T-helper 9 cell (primary cell): ENCODE results near the gene LRRC23.
A peak's percentile ranks its signal among the peaks of the same experiment; 100 is the strongest.
"Not testable (repeated sequence)": the region's sequence is repeated elsewhere in the genome, so short reads cannot be mapped to it uniquely, and the experiment has no call there.

ENCODE experiments used
- DNase-seq: peaks from one replicate; pipeline ENCODE4 v3.0.0-alpha.2; 2020

The LRRC23 gene

GRCh38 chr12:6872073-6873048 is 32.3 kb upstream of the LRRC23 start:
- peak; percentile 85 for DNase-seq

DNA sequence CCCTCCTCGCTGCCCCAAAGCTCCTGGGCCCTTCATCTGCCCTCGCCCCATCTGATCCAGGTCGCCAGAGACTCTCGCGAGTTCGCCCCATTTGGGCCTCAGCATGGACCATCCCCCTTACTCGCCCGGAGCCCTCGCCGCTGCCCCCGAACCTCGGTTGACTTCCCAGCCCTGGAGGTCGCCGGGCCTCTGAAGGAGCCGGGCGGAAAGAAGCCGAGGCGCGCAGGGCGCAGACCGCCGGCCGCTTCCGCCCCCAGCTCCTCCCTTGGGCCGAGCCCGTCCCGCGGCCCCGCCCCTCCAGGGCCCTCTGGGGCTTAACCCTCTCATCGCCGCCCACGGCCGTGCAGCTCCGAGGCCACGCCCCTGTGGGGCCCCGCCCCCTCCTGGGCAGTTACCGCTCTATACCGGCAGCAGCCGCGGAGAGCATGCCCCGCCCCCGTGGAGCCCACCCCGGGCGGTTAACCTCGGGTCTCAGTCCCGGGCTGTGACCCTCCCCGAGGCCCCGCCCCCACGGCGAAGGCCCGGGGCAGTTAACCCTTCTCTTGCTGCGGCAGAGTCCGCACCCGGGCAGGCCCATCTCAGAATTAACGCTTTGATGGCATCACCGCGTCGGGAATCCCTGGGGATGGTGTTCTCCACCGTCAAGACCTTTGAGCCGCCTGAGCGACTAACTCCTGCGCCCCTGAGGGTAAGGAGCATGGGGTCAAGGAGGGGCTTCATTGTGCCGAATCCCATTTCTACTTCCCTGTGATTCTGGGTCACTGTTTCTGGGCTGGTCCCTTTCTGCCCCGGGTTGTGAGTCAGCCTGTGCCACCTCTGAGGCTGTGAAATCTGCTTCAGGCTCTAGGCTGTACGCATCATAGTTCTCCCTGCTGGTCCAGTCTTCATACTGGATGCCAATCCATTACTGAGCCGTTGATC is 31.3 kb upstream of the LRRC23 start, which contains the start of gene SPSB2:
Gene SPSB2 (minus strand): TSS at position 210 of the 921 bp plus-strand sequence. CDS start 402 bp downstream, outside the sequence.
- peak; percentile 99 for DNase-seq

GRCh38 chr12:6874015-6874368 is 30.6 kb upstream of the LRRC23 start:
- not testable (repeated sequence) for DNase-seq

- not testable (repeated sequence) for DNase-seq
Observed at GRCh38 chr12:6879824-6880223, 24.8 kb upstream of the LRRC23 start.

DNA sequence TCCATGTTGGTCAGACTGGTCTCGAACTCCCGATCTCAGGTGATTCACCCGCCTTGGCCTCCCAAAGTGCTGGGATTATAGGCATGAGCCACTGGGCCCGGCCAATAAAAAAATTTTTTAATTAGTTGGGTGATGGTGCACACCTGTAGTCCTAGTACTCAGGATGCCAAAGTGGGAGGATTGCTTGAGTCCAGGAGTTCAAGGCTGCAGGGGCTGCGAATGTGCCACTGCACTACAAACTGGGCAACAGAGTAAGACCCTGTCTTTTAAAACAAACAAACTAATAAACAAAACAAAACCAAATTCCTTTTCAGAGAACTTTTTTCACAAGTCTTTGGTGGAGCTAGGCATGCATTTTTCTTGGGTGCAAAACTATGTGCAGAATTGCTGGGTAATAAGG is 21.4 kb upstream of the LRRC23 start:
- DNase-seq: no peak

DNA sequence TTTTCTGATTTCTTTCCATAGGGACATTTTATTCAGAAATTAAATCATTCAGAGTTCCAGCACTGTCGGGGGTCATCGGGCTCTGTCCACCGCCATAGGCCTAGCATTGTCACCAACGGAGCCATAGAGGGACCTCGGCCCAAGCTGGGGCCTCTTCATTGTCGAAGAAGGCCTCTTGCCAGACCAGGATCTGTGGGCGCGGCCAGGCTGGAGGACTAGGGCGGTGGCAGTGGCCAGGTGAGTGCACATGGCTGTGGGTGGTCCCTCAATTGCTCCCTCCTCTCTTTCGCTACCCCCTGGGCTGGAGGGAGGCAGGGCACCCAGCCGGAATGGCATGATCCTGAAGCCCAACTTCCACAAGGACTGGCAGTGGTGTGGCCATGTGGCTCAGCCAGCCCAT is 20.9 kb upstream of the LRRC23 start:
- DNase-seq: no peak

GRCh38 chr12:6884539-6884938 is 20.1 kb upstream of the LRRC23 start:
- no peak for DNase-seq

DNA sequence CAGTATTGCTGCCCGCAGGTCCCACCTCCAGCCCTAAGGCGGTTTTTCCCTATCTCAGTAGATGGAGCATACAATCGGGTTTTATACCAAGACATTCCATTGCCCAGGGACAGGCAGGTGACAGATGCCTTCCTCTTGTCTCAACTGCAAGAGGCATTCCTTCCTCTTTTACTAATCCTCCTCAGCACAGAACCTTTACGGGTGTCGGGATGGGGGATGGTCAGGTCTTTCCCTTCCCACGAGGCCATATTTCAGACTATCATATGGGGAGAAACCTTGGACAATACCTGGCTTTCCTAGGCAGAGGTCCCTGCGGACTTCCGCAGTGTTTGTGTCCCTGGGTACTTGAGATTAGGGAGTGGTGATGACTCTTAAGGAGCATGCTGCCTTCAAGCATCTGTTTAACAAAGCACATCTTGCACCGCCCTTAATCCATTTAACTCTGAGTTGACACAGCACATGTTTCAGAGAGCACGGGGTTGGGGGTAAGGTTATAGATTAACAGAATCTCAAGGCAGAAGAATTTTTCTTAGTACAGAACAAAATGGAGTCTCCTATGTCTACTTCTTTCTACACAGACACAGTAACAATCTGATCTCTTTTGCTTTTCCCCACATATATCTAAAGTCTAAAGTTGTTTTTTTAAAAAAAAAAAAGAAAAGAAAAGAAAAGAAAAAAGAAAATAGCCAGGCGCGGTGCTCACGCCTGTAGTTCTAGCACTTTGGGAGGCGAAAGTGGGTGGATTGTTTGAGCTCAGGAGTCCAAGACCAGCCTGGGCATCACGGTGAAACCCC is 18.2 kb upstream of the LRRC23 start:
- not testable (repeated sequence) for DNase-seq

GRCh38 chr12:6887460-6887859 is 17.2 kb upstream of the LRRC23 start:
- no peak for DNase-seq

GRCh38 chr12:6888360-6888759 is 16.3 kb upstream of the LRRC23 start:
- no peak for DNase-seq

DNA sequence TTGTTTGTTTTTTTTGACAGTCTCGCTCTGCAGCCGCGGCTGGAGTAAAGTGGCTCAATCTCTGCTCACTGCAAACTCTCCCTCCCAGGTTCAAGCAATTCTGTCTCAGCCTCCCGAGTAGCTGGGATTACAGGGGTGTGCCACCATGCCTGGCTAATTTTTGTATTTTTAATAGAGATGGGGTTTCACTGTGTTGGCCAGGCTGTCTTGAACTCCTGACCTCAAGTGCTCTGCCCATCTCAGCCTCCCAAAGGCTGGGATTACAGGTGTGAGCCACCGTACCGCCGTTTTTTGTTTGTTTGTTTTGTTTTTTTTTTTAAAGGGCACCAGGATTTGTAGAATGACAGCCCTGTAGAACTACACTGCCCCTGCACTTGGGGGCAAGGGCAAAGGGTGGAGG is 15.8 kb upstream of the LRRC23 start:
- not testable (repeated sequence) for DNase-seq

GRCh38 chr12:6889775-6890573 is 14.6 kb upstream of the LRRC23 start:
- not testable (repeated sequence) for DNase-seq

DNA sequence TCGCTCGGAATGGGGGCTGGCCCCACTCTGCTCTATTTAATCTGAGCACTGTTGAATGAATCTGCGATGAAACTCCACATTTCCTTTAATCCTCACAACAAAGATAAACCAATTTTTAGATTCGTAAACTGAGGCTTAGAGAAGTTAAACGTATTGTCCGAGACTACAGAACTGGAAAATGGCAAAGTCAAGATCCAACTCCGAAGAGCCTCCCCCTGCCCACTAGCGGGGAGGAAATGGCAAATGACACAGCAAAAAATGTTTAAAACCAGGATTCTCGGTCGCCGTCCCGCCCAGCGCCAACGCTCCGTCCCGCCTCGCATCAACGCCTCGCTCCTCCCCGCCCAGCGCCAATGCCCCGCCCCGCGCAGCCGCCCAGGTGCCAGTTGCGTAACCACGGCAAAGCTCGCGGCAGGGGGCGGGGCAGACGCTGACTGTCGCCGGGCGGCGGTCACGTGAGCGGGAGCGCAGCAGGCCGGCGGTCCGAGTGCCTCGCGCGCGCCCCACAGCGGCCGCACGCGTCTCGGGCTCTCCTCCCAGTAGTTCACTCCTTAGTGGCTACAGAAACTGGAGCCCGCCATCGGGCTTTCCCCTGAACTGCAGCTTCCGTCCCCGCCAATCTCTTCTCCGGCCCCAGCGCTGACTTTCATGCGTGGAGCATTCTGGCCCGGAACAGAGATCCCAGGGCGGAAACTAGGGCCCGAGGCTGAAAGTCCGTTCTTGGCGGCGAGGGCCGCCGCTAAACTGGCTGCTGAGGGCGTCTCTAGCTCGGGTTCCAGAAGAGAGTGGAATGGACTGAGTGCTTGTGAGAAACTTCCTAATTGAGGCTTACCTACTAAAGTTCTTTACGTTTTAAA is 13.6 kb upstream of the LRRC23 start:
- peak; percentile 99 for DNase-seq

- DNase-seq: no peak
Observed at GRCh38 chr12:6891646-6892001, 13.0 kb upstream of the LRRC23 start.

GRCh38 chr12:6892683-6893082 is 11.9 kb upstream of the LRRC23 start:
- DNase-seq: not testable (repeated sequence)

GRCh38 chr12:6894321-6894720 is 10.3 kb upstream of the LRRC23 start:
- no peak for DNase-seq

GRCh38 chr12:6896846-6897435 is 7.7 kb upstream of the LRRC23 start:
- no peak for DNase-seq

GRCh38 chr12:6899427-6899826 is 5.2 kb upstream of the LRRC23 start:
- DNase-seq: no peak

DNA sequence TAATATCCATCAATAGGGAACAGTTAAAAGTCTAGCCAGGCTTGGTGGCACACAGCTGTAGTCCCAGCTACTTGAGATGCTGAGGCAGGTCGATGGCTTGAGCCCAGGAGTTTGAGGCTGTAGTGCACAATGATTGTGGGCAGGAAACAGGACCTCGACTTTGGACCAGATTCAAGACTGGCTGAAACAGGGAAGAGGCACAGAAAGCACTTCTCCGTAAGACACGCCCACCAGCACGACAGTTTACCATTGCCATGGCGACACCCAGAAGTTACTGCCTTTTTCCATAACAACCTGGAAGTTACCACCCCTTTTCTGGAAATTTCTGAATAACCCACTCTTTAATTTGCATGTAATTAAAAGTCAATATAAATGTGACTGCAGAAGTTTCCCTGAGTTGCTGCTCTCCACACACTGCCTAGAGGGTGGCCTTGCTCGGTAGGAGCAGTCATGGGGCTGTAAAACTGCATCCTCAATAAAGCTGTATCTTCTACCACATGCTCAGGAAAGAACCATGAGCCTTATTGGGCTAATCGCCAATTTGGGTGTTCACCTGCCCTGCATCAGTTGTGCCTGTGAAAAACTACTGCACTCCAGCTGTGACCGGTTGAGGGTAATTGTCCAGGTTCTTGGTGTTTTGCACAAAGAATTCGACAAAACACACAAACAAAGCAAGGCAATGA is 4.6 kb upstream of the LRRC23 start:
- no peak for DNase-seq

DNA sequence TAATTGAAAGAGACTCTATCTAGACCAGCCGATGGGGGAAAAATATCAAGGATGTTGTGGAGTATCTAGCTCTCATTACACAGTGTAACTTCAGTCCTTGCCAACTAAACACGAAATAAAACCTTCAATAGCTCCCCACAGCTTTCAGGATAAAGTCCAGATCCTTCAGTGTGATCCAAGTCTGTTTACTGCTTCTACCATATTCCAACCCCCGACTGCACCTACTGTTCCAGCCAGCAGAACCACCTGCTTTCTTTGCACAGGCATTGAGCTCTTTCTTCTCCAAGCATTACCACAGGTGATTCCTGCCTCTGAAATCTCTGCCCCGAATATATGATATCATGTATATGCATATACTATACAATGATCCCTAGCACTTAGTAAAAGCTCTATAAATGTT is 2.2 kb upstream of the LRRC23 start:
- no peak for DNase-seq
